Keratinocyte (primary cell): ENCODE results near the gene SOHLH1. TPM values are rescaled to one million over a fixed set of nuclear protein-coding genes. Genes with fewer than 3 reads are reported as not detected.

ENCODE experiments used
- DNase-seq: peaks from one replicate; pipeline ENCODE4 v3.0.0-alpha.2; 2011; ENCODE audit warnings: low read depth, missing footprints, low spot score
- FAIRE-seq: peaks from 2 replicates; lab custom pipeline; 2011; peaks lifted over from hg19 to GRCh38; lab: Jason Lieb, UNC
- H2AFZ ChIP-seq: 2 replicates; pipeline ENCODE4 v1.6.0; 2012; ENCODE audit warnings: low read length, control low read depth, inconsistent platforms; ENCODE audit not compliant: control insufficient read depth
- H3K27ac ChIP-seq: 2 replicates; pipeline ENCODE4 v1.5.1; 2011; ENCODE audit warnings: low read length; ENCODE audit not compliant: control insufficient read depth, insufficient read depth
- H3K27me3 ChIP-seq: 3 replicates; pipeline ENCODE4 v1.6.0; 2011; ENCODE audit warnings: low read length; ENCODE audit not compliant: control insufficient read depth, insufficient read depth; ENCODE audit errors: extremely low read depth
- H3K36me3 ChIP-seq, 2 experiments: 2 replicates in 1 of 2; 3 replicates in 1 of 2; pipeline ENCODE4 v1.5.1; 2011; ENCODE audit warnings: low read length in 2 of 2, mild to moderate bottlenecking in 1 of 2; ENCODE audit not compliant: control insufficient read depth in 2 of 2, insufficient read depth in 2 of 2; ENCODE audit errors: extremely low read depth in 1 of 2
- H3K4me1 ChIP-seq: 3 replicates; pipeline ENCODE4 v1.5.1; 2011; ENCODE audit warnings: low read length; ENCODE audit not compliant: control insufficient read depth, insufficient read depth; ENCODE audit errors: extremely low read depth
- H3K4me2 ChIP-seq: 3 replicates; pipeline ENCODE4 v1.6.0; 2011; ENCODE audit warnings: low read depth, low read length; ENCODE audit not compliant: control insufficient read depth, insufficient read depth; ENCODE audit errors: extremely low read depth
- H3K4me3 ChIP-seq, 3 experiments: fragments of 200-600 bp in 1 of 3; sonication (generic) in 1 of 3; 2 replicates in 2 of 3; 3 replicates in 1 of 3; pipeline ENCODE4 v1.5.1; 2011 to 2016; ENCODE audit warnings: low read length in 3 of 3, mild to moderate bottlenecking in 3 of 3, control low read depth in 2 of 3, inconsistent platforms in 1 of 3, low read depth in 1 of 3, mixed read lengths in 1 of 3, mixed run types in 1 of 3, moderate library complexity in 1 of 3; ENCODE audit not compliant: control insufficient read depth in 2 of 3, insufficient read depth in 2 of 3; ENCODE audit errors: extremely low read depth in 1 of 3
- H3K79me2 ChIP-seq: 2 replicates; pipeline ENCODE4 v1.6.0; 2012; ENCODE audit warnings: low read length; ENCODE audit not compliant: control insufficient read depth, insufficient read depth
- H3K9ac ChIP-seq: 3 replicates; pipeline ENCODE4 v1.6.0; 2011; ENCODE audit warnings: low read length; ENCODE audit not compliant: control insufficient read depth, insufficient read depth; ENCODE audit errors: extremely low read depth
- H3K9me1 ChIP-seq: 3 replicates; pipeline ENCODE4 v1.6.0; 2011; ENCODE audit warnings: low read length; ENCODE audit not compliant: control insufficient read depth, insufficient read depth; ENCODE audit errors: extremely low read depth
- H3K9me3 ChIP-seq: 2 replicates; pipeline ENCODE4 v1.5.1; 2012; ENCODE audit warnings: low read depth, low read length; ENCODE audit not compliant: control insufficient read depth
- H4K20me1 ChIP-seq: 3 replicates; pipeline ENCODE4 v1.6.0; 2011; ENCODE audit warnings: low read length; ENCODE audit not compliant: control insufficient read depth, insufficient read depth; ENCODE audit errors: extremely low read depth
- EZH2 ChIP-seq: IDR thresholded peaks from one replicate; pipeline ENCODE4 v1.6.1; 2012; ENCODE audit warnings: inconsistent platforms, mild to moderate bottlenecking, low read length, moderate library complexity
- dilution Hi-C: fragments of 300-500 bp; cut with MboI; formaldehyde crosslinking; loops from one replicate; pipeline ENCODE4 v1.7.0; 2020; ENCODE audit warnings: low sequenced_read_pairs; ENCODE audit not compliant: extremely low pct_ligation_motif_present
- polyA plus RNA-seq, 5 experiments: library from polyadenylated mRNA; depleted of rRNA in 3 of 5; stranded (reverse) in 3 of 5; stranded (forward) in 1 of 5; unstranded in 1 of 5; fragments of >200 nt; gene quantifications; 1 replicate in 1 of 5; 2 replicates in 3 of 5; 3 replicates in 1 of 5; pipeline versions ENCODE4 v1.2.1 to v1.2.3, GENCODE V29; 2011 to 2012; ENCODE audit warnings: missing spikeins in 2 of 5, low read depth in 1 of 5, low replicate concordance in 1 of 5
- TF ChIP-seq, protein P1 (sequence below), 3 experiments: IDR thresholded peaks in 1 of 3; conservative IDR thresholded peaks in 1 of 3; optimal IDR thresholded peaks in 1 of 3; 2 replicates in 2 of 3; 3 replicates in 1 of 3; pipeline versions ENCODE3 to v1.5.1; 2011; ENCODE audit warnings: low read length in 3 of 3, mild to moderate bottlenecking in 3 of 3, moderate library complexity in 2 of 3, control low read depth in 1 of 3, inconsistent platforms in 1 of 3; ENCODE audit not compliant: insufficient read depth in 2 of 3; ENCODE audit errors: extremely low read depth in 1 of 3

Gene SOHLH1
- polyA plus RNA-seq, 1 donor (not counting 4 experiments of a cell fraction or from before 2014, with no cell fraction given): not detected

DNA sequence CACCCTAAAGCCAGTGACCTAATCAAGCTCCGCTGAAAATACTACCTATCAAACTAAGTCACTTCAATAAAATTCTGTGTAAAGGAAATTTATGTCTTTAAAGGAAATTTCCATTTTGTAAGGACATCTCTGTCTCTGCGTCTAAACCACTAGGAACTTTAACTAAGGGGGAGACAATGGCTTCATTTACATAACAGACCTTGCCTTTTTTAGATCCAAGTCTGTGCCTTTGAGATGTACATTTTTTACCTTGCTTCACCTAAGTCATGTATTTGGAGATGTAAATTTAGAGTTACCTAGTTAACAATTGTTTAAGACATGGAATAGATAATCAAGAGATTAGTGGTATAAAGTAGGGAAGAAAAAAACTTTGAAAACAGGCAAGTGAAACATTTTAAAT lies 49.8 kb downstream of the SOHLH1 start:
- no peaks in the 10 kb centered on the region for H3K9me1 ChIP-seq
- TF ChIP-seq, protein P1, sequence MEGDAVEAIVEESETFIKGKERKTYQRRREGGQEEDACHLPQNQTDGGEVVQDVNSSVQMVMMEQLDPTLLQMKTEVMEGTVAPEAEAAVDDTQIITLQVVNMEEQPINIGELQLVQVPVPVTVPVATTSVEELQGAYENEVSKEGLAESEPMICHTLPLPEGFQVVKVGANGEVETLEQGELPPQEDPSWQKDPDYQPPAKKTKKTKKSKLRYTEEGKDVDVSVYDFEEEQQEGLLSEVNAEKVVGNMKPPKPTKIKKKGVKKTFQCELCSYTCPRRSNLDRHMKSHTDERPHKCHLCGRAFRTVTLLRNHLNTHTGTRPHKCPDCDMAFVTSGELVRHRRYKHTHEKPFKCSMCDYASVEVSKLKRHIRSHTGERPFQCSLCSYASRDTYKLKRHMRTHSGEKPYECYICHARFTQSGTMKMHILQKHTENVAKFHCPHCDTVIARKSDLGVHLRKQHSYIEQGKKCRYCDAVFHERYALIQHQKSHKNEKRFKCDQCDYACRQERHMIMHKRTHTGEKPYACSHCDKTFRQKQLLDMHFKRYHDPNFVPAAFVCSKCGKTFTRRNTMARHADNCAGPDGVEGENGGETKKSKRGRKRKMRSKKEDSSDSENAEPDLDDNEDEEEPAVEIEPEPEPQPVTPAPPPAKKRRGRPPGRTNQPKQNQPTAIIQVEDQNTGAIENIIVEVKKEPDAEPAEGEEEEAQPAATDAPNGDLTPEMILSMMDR (optimal IDR thresholded peaks at IDR 0.05 in 1 of 3, IDR thresholded peaks at IDR 0.05 in 1 of 3, conservative IDR thresholded peaks at IDR 0.05 in 1 of 3; ENCODE audit: extremely low read depth in 1 of 3, insufficient read depth in 2 of 3, low read length in 3 of 3): no peak
- no peak for TF ChIP-seq EZH2
- H3K4me3 ChIP-seq: no peak overlapping the region
- no peaks in the 10 kb centered on the region for H3K79me2 ChIP-seq
- H2AFZ ChIP-seq: no peak overlapping the region
- no peaks in the 10 kb centered on the region for H3K36me3 ChIP-seq
- no peaks in the 10 kb centered on the region for H3K4me1 ChIP-seq
- dilution Hi-C loops: no loop called here
- peaks cover 4% of the 10 kb centered on the region for H3K9me3 ChIP-seq
- no peak overlapping the region for H3K27ac ChIP-seq
- no peaks in the 10 kb centered on the region for H3K27me3 ChIP-seq
- no peaks in the 10 kb centered on the region for H4K20me1 ChIP-seq
- H3K4me2 ChIP-seq: no peak overlapping the region
- H3K9ac ChIP-seq: no peak overlapping the region
- FAIRE-seq: no peak
- DNase-seq: no peak

DNA sequence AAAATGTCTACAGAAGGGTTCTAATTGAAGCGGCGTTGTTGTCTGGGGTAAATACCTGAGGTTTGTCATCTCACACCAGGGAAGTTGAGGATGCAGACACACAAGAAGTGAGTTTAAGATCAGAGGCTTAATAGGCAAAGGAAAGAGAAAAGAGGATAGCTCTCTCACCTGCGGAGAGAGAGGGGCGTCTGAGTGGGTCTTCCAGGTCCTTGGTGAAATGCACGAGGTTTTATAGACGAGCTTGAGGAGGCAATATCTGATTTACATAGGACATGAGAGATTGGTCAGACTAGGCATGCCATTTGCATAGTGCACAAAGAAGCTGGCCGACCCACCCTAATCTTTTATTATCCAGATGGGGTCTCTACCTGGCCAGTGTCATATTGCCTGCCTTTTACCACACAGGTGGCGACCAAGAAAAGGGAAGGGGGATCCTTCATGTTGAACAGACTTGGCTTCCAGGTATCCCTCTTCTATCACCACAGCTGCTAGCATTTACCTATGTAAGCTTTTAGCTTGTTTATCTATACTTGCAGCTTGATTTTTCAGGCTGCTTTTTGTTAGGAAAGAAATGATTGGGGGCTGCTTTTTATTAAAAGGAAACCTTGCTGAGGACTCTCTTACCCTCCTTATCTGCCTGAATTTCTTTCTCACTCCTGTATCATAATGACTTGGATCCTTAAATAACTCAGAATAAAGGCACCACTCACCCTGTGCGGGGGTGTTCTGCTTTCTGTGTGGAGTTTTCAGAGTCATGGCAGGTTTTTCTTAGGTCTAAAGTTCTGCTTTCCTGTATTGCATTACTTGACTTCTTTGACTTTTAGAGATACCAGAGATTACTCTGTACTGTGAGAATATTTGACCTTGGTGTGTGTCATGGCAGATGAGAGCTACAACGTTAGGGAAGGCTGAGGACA lies 50.5 kb downstream of the SOHLH1 start:
- Histone ChIP-seq H2AFZ (no peak overlapping the region), H3K27me3 (no peaks in the 10 kb centered on the region), H3K4me3 (no peak overlapping the region), H3K36me3 (no peaks in the 10 kb centered on the region), H3K9me3 (peaks cover 8% of the 10 kb centered on the region), H3K4me2 (no peak overlapping the region), H3K9me1 (no peaks in the 10 kb centered on the region), H3K27ac (no peak overlapping the region), H3K9ac (no peak overlapping the region), H3K4me1 (no peaks in the 10 kb centered on the region), H3K79me2 (no peaks in the 10 kb centered on the region), H4K20me1 (no peaks in the 10 kb centered on the region)
- dilution Hi-C loops: no loop called here
- FAIRE-seq: no peak
- no peak for DNase-seq
- TF ChIP-seq EZH2: no peak
- TF ChIP-seq, protein P1 (optimal IDR thresholded peaks at IDR 0.05 in 1 of 3, IDR thresholded peaks at IDR 0.05 in 1 of 3, conservative IDR thresholded peaks at IDR 0.05 in 1 of 3; ENCODE audit: extremely low read depth in 1 of 3, insufficient read depth in 2 of 3, low read length in 3 of 3): no peak
